CD4-positive, alpha-beta T cell (primary cell): ENCODE results near the gene RTP3. TPM values are rescaled to one million over a fixed set of nuclear protein-coding genes. Genes with fewer than 3 reads are reported as not detected.

Source experiments
- ATAC-seq: fragments of 200-7000 bp; cut with Tn5 transposase; one replicate; pipeline ENCODE4 v1.10.0; 2022; ENCODE audit warnings: mild to moderate bottlenecking; ENCODE audit not compliant: poor library complexity
- CTCF ChIA-PET: fragments of 350-600 bp; sonication (Branson Sonifier 250); formaldehyde crosslinking; loops from one replicate; lab custom pipeline; 2021; ENCODE audit warnings: antibody characterized with exemption, inconsistent platforms; lab: Charles Lee
- POLR2A ChIA-PET: fragments of 350-600 bp; sonication (Branson Sonifier 250); formaldehyde crosslinking; loops from one replicate; lab custom pipeline; 2021; ENCODE audit warnings: antibody characterized with exemption, inconsistent platforms; lab: Charles Lee
- DNase-seq, 14 experiments: peaks; one replicate each; pipeline ENCODE4 v3.0.0-alpha.2; 2013 to 2020; ENCODE audit warnings: mixed read lengths in 2 of 14
- H3K27ac ChIP-seq, 2 donors: one replicate each; pipeline versions ENCODE4 v1.5.1 to v1.7.0; 2013; ENCODE audit warnings: low read length in 2 of 2, low read depth in 1 of 2, mild to moderate bottlenecking in 1 of 2
- H3K27me3 ChIP-seq, 2 experiments: 1 replicate in 1 of 2; 2 replicates in 1 of 2; pipeline versions ENCODE4 v1.6.1 to v1.7.0; 2013; ENCODE audit warnings: low read length in 2 of 2, control low read depth in 1 of 2, mild to moderate bottlenecking in 1 of 2, moderate library complexity in 1 of 2; ENCODE audit not compliant: insufficient read depth in 2 of 2, control insufficient read depth in 1 of 2
- H3K36me3 ChIP-seq: one replicate; pipeline ENCODE4 v1.6.1; 2013; ENCODE audit warnings: low read length, control low read depth; ENCODE audit not compliant: insufficient read depth
- H3K4me1 ChIP-seq: one replicate; pipeline ENCODE4 v1.6.1; 2013; ENCODE audit warnings: low read length, control low read depth; ENCODE audit not compliant: insufficient read depth
- H3K4me3 ChIP-seq: one replicate; pipeline ENCODE4 v1.5.1; 2013; ENCODE audit warnings: mild to moderate bottlenecking, low read length, moderate library complexity
- H3K9me3 ChIP-seq, 2 experiments: 1 replicate in 1 of 2; 2 replicates in 1 of 2; pipeline versions ENCODE4 v1.6.1 to v1.7.0; 2013; ENCODE audit warnings: low read length in 2 of 2, mild to moderate bottlenecking in 2 of 2, control low read depth in 1 of 2, moderate library complexity in 1 of 2; ENCODE audit not compliant: control insufficient read depth in 1 of 2, insufficient read depth in 1 of 2
- H3K27ac Mint-ChIP-seq: one replicate; pipeline ENCODE4 v1.8.0; 2020; ENCODE audit warnings: mixed read lengths
- H3K27me3 Mint-ChIP-seq: one replicate; pipeline ENCODE4 v1.8.0; 2021; ENCODE audit warnings: mixed read lengths
- H3K36me3 Mint-ChIP-seq: one replicate; pipeline ENCODE4 v1.8.0; 2021; ENCODE audit warnings: low read depth, mixed read lengths
- H3K4me1 Mint-ChIP-seq: one replicate; pipeline ENCODE4 v1.8.0; 2021; ENCODE audit warnings: low read depth, mixed read lengths
- H3K4me3 Mint-ChIP-seq: one replicate; pipeline ENCODE4 v1.8.0; 2020; ENCODE audit warnings: mild to moderate bottlenecking, mixed read lengths
- H3K9me3 Mint-ChIP-seq: one replicate; pipeline ENCODE4 v1.8.0; 2020; ENCODE audit warnings: mixed read lengths
- intact Hi-C, 2 experiments: fragments of 100-400 bp; cut with DNase I in 1 of 2; cut with micrococcal nuclease in 1 of 2; formaldehyde crosslinking; loops; one replicate each; pipeline versions ENCODE4 v1.15.1 to v1.9.0; 2023 to 2025; cut with DNase I, micrococcal nuclease
- total RNA-seq, 174 experiments: library from RNA in 2 of 174; stranded (reverse) in 2 of 174; gene quantifications; one replicate each; pipeline ENCODE4 v1.2.3 and lab custom pipeline; 2021 to 2026
- TF ChIP-seq, protein P1 (sequence below): fragments of 200-600 bp; IDR thresholded peaks from one replicate; pipeline ENCODE4 v1.8.0; 2022; ENCODE audit warnings: antibody characterized with exemption, mild to moderate bottlenecking

The RTP3 gene
- total RNA-seq, 2 experiments from 2014 or later = not detected

DNA sequence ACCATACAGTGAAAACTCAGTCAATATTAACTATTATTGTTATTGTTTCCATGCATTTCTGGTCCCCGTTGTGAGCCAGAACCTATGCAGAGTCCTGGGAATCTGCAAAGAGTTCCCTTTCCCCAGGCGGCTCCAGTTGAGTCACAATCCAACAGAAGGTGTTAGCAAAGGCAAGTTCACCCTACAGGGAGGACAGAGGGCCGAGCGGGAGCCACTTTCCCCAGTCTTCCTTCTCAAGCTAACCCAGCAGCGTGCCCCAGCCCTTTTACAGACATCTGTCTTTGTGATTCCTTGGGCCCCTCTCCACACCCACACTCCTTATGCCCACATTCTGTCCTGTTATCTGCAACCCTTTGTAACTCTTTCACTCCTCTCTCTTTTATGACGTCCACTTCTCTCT is 20.0 kb upstream of the RTP3 start:
- DNase-seq = no peak
- H3K27me3 Mint-ChIP-seq = peaks cover 25% of the 10 kb centered on the region
- no peak overlapping the region for H3K4me3 Mint-ChIP-seq
- no peaks in the 10 kb centered on the region for H3K4me1 Mint-ChIP-seq
- POLR2A ChIA-PET = no interaction called here
- peaks cover 11% of the 10 kb centered on the region for H3K9me3 Mint-ChIP-seq
- Histone ChIP-seq H3K27me3 (peaks cover 0 to 10% of the 10 kb centered on the region in 2 experiments), H3K36me3 (no peaks in the 10 kb centered on the region), H3K4me1 (no peaks in the 10 kb centered on the region), H3K27ac (no peak overlapping the region), H3K4me3 (no peak overlapping the region), H3K9me3 (peaks cover 0 to 8% of the 10 kb centered on the region in 2 experiments)
- no peak overlapping the region for H3K27ac Mint-ChIP-seq
- intact Hi-C loops = no loop called here
- ATAC-seq = no peak
- CTCF ChIA-PET = interaction anchor here (1.0 kb wide), 1 partner anchor 11 kb away, joined by 4 read pairs; no protein-coding TSS in a partner anchor
- H3K36me3 Mint-ChIP-seq = no peaks in the 10 kb centered on the region
- TF ChIP-seq, protein P1, sequence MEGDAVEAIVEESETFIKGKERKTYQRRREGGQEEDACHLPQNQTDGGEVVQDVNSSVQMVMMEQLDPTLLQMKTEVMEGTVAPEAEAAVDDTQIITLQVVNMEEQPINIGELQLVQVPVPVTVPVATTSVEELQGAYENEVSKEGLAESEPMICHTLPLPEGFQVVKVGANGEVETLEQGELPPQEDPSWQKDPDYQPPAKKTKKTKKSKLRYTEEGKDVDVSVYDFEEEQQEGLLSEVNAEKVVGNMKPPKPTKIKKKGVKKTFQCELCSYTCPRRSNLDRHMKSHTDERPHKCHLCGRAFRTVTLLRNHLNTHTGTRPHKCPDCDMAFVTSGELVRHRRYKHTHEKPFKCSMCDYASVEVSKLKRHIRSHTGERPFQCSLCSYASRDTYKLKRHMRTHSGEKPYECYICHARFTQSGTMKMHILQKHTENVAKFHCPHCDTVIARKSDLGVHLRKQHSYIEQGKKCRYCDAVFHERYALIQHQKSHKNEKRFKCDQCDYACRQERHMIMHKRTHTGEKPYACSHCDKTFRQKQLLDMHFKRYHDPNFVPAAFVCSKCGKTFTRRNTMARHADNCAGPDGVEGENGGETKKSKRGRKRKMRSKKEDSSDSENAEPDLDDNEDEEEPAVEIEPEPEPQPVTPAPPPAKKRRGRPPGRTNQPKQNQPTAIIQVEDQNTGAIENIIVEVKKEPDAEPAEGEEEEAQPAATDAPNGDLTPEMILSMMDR = no peak

DNA sequence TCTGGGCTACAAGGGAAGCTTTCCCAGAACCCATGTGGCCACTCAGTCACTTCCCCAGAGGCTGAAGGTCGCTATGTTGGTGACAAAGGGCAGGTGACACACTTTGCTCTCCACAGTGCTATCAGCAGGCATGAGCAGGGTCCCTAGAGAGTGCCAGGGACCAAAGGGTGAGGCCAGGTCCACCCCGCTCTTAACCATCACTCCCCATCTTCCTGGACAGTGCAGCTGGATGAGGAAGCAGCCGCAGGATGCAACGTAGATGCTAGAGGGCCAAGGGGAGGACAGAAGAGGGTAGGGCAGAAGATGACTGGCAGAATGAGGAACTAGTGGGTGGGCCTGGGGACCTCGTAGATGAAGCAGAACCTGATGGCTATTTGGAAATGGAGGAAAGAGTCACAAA is 19.4 kb upstream of the RTP3 start:
- no peak overlapping the region for H3K4me3 Mint-ChIP-seq
- H3K36me3 Mint-ChIP-seq = no peaks in the 10 kb centered on the region
- ChIA-PET CTCF (interaction anchor here (1.0 kb wide), 1 partner anchor 10 kb away, joined by 4 read pairs; no protein-coding TSS in a partner anchor), POLR2A (no interaction called here)
- no peak overlapping the region for H3K4me3 ChIP-seq
- no peaks in the 10 kb centered on the region for H3K4me1 ChIP-seq
- TF ChIP-seq, protein P1 = no peak
- no peaks in the 10 kb centered on the region for H3K4me1 Mint-ChIP-seq
- H3K27ac ChIP-seq = no peak overlapping the region
- peaks cover 19% of the 10 kb centered on the region for H3K27me3 Mint-ChIP-seq
- intact Hi-C loops = no loop called here
- ATAC-seq = no peak
- no peak for DNase-seq
- H3K36me3 ChIP-seq = no peaks in the 10 kb centered on the region
- H3K9me3 Mint-ChIP-seq = peaks cover 11% of the 10 kb centered on the region
- H3K27me3 ChIP-seq = peaks cover 0 to 8% of the 10 kb centered on the region in 2 experiments
- H3K27ac Mint-ChIP-seq = no peak overlapping the region
- H3K9me3 ChIP-seq = peaks cover 0 to 8% of the 10 kb centered on the region in 2 experiments

DNA sequence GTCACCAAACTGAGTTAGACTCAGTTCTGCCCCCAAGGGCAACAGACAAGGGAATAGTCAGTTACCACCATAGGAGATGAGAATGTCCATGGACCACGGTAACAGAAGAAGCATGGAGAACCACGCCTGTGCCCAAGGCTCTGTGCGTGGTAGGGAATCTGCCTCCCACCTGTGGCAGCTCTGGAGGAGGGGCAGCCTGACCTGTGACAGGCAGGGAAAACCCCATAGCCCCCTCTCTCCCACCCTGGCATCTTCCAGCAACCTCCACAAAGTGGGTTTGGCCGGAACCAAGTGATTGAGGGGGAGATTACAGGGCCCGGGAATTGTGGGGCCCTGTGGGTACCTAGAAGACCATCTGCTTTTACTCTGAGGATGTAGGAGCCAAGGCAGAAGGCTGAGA is 18.8 kb upstream of the RTP3 start:
- no peaks in the 10 kb centered on the region for H3K36me3 ChIP-seq
- no peak overlapping the region for H3K4me3 ChIP-seq
- H3K4me1 ChIP-seq = no peaks in the 10 kb centered on the region
- no peaks in the 10 kb centered on the region for H3K4me1 Mint-ChIP-seq
- DNase-seq = no peak
- peaks cover 0 to 8% of the 10 kb centered on the region in 2 experiments for H3K27me3 ChIP-seq
- H3K27ac ChIP-seq = no peak overlapping the region
- H3K36me3 Mint-ChIP-seq = no peaks in the 10 kb centered on the region
- POLR2A ChIA-PET = no interaction called here
- intact Hi-C loops = no loop called here
- no peak for ATAC-seq
- H3K27me3 Mint-ChIP-seq = peaks cover 16% of the 10 kb centered on the region
- peaks cover 0 to 8% of the 10 kb centered on the region in 2 experiments for H3K9me3 ChIP-seq
- TF ChIP-seq, protein P1 = no peak
- CTCF ChIA-PET = interaction anchor here (1.7 kb wide), 1 partner anchor 9 kb away, joined by 6 read pairs; no protein-coding TSS in a partner anchor
- H3K9me3 Mint-ChIP-seq = peaks cover 11% of the 10 kb centered on the region
- no peak overlapping the region for H3K4me3 Mint-ChIP-seq
- no peak overlapping the region for H3K27ac Mint-ChIP-seq
